Activated naive CD4-positive, alpha-beta T cell treated with anti-CD3 and anti-CD28 coated beads, Interleukin-2, amount 10 ng/mL, durations not matched to agents 7 days and 5 days (primary cell): Measurements from ENCODE around the gene SYT10.
"Not testable (repeated sequence)": the region's sequence is repeated elsewhere in the genome, so short reads cannot be mapped to it uniquely, and the experiment has no call there.

Source experiments
- CTCF ChIA-PET: fragments of 350-600 bp; sonication (Branson Sonifier 250); formaldehyde crosslinking; loops from one replicate; lab custom pipeline; 2021; ENCODE audit warnings: antibody characterized with exemption; lab: Charles Lee
- DNase-seq: peaks from one replicate; pipeline ENCODE4 v3.0.0-alpha.2; 2020
- H3K27ac Mint-ChIP-seq: one replicate; pipeline ENCODE4 v1.8.0; 2021; ENCODE audit warnings: mild to moderate bottlenecking, moderate library complexity, mixed read lengths
- H3K27me3 Mint-ChIP-seq: one replicate; pipeline ENCODE4 v1.8.0; 2021; ENCODE audit warnings: mild to moderate bottlenecking, mixed read lengths
- H3K36me3 Mint-ChIP-seq: one replicate; pipeline ENCODE4 v1.8.0; 2021; ENCODE audit warnings: mixed read lengths
- H3K4me1 Mint-ChIP-seq: one replicate; pipeline ENCODE4 v1.8.0; 2021; ENCODE audit warnings: mixed read lengths
- H3K4me3 Mint-ChIP-seq: one replicate; pipeline ENCODE4 v1.8.0; 2021; ENCODE audit warnings: mild to moderate bottlenecking, moderate library complexity, mixed read lengths
- H3K9me3 Mint-ChIP-seq: one replicate; pipeline ENCODE4 v1.8.0; 2021; ENCODE audit warnings: mixed read lengths

The SYT10 gene

DNA sequence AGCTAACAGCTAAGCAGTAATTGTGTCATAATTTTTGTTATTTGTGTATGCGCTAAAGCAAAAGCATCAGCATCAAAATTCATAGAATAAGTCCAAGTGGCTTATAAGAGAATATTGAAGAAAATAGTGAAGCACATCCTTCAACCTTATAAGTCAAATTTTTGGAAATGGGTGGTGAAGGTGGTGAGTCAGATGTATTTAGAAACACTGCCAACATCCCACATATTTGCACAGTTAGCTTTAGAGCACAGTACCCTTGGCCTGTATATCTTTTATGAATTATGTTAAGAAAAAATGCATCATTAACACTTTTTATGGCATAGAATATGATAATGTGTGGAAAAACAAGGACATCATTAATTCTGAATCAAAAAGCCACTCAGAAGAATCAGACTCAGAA lies 8.0 kb downstream of the SYT10 start:
- Mint-ChIP-seq H3K36me3 (no peaks in the 10 kb centered on the region), H3K27ac (no peak overlapping the region), H3K4me3 (no peak overlapping the region), H3K4me1 (no peaks in the 10 kb centered on the region), H3K9me3 (no peaks in the 10 kb centered on the region), H3K27me3 (no peaks in the 10 kb centered on the region)
- no peak for DNase-seq
- CTCF ChIA-PET: no interaction called here

DNA sequence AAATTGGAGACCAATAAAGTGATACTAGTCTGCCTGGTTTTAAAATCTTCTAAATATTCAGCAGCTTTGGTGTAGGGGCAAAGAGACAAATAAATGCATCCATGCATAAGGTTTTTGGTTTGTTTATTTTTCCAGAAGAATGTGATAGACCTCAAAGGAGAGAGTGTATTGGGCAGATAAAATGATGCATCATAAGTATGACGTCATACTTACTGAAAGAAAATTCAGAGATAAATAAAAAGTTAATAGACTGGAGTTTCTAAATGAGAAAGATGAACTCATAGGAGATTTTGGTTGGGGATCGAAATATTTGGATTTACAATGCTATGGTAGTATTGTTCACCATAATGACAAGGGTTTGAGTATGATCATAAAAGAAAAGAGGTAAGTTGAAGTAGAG lies 10.2 kb downstream of the SYT10 start:
- no peak overlapping the region for H3K4me3 Mint-ChIP-seq
- CTCF ChIA-PET: no interaction called here
- no peak for DNase-seq
- no peaks in the 10 kb centered on the region for H3K9me3 Mint-ChIP-seq
- no peaks in the 10 kb centered on the region for H3K36me3 Mint-ChIP-seq
- H3K4me1 Mint-ChIP-seq: no peaks in the 10 kb centered on the region
- no peaks in the 10 kb centered on the region for H3K27me3 Mint-ChIP-seq
- H3K27ac Mint-ChIP-seq: no peak overlapping the region

- Mint-ChIP-seq H3K9me3 (no peaks in the 10 kb centered on the region), H3K4me1 (no peaks in the 10 kb centered on the region), H3K36me3 (no peaks in the 10 kb centered on the region), H3K27ac (no peak overlapping the region), H3K27me3 (no peaks in the 10 kb centered on the region), H3K4me3 (no peak overlapping the region)
- CTCF ChIA-PET: no interaction called here
- no peak for DNase-seq
These were observed 12.5 kb downstream of the SYT10 start for GRCh38 chr12:33427071-33427470.

- Mint-ChIP-seq H3K27me3 (no peaks in the 10 kb centered on the region), H3K4me1 (no peaks in the 10 kb centered on the region), H3K36me3 (no peaks in the 10 kb centered on the region), H3K9me3 (no peaks in the 10 kb centered on the region), H3K27ac (no peak overlapping the region), H3K4me3 (no peak overlapping the region)
- CTCF ChIA-PET: no interaction called here
- DNase-seq: no peak
These were observed 15.9 kb downstream of the SYT10 start for GRCh38 chr12:33423706-33424105.

GRCh38 chr12:33412410-33412809 lies 27.2 kb downstream of the SYT10 start:
- H3K27me3 Mint-ChIP-seq, H3K9me3 Mint-ChIP-seq, CTCF ChIA-PET, H3K4me1 Mint-ChIP-seq, H3K36me3 Mint-ChIP-seq, H3K27ac Mint-ChIP-seq, H3K4me3 Mint-ChIP-seq, DNase-seq: not testable (repeated sequence)

GRCh38 chr12:33383503-33383902 lies 56.1 kb downstream of the SYT10 start:
- no peak for DNase-seq
- CTCF ChIA-PET: no interaction called here
- Mint-ChIP-seq H3K4me1 (no peaks in the 10 kb centered on the region), H3K27me3 (no peaks in the 10 kb centered on the region), H3K9me3 (peaks cover 4% of the 10 kb centered on the region), H3K27ac (no peak overlapping the region), H3K4me3 (no peak overlapping the region), H3K36me3 (no peaks in the 10 kb centered on the region)

- Mint-ChIP-seq H3K4me3 (no peak overlapping the region), H3K27ac (no peak overlapping the region), H3K36me3 (no peaks in the 10 kb centered on the region), H3K27me3 (no peaks in the 10 kb centered on the region), H3K4me1 (no peaks in the 10 kb centered on the region), H3K9me3 (no peaks in the 10 kb centered on the region)
- CTCF ChIA-PET: no interaction called here
- no peak for DNase-seq
These were observed 63.5 kb downstream of the SYT10 start for GRCh38 chr12:33376153-33376552.

DNA sequence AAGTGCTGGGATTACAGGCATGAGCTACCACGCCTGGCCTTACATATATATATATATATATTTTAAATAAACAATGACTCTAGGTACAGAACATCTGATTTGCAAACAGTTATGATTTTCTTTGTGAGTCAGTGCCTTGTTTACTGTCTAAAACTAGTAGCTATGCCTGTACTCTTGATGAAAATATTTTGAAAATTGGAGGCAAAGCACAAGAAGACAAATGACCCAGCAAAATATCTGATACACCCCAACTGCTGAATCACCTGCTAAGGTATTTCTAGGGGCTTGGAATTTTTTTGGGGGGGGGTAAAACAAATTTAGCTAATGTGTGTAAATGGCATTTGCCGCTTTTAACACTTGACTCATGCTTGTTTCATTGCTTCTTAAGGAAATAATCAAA lies 69.3 kb downstream of the SYT10 start:
- H3K36me3 Mint-ChIP-seq: no peaks in the 10 kb centered on the region
- H3K27me3 Mint-ChIP-seq: no peaks in the 10 kb centered on the region
- DNase-seq: no peak
- no peak overlapping the region for H3K27ac Mint-ChIP-seq
- H3K9me3 Mint-ChIP-seq: no peaks in the 10 kb centered on the region
- CTCF ChIA-PET: no interaction called here
- H3K4me1 Mint-ChIP-seq: no peaks in the 10 kb centered on the region
- no peak overlapping the region for H3K4me3 Mint-ChIP-seq

DNA sequence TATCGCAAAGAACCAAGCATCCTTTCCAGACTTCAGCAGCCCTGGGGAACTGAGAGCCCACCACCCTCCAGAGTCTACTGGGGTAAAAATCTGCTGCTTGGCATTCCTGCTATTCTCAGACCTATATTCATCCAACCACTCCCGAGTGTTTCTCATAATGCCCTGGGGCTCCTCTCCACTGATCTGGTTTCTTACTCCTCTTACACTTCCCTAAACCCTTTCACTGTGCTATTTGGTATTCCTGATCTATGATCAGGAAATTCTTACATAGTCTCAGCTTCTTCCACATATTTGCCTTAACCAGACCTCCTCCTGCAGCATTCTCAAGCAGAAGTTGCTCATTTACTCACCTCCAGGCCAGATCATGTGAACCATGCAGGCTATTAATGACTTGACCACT lies 82.4 kb downstream of the SYT10 start:
- no peaks in the 10 kb centered on the region for H3K4me1 Mint-ChIP-seq
- CTCF ChIA-PET: no interaction called here
- no peak overlapping the region for H3K4me3 Mint-ChIP-seq
- no peaks in the 10 kb centered on the region for H3K27me3 Mint-ChIP-seq
- H3K9me3 Mint-ChIP-seq: no peaks in the 10 kb centered on the region
- no peaks in the 10 kb centered on the region for H3K36me3 Mint-ChIP-seq
- DNase-seq: no peak
- H3K27ac Mint-ChIP-seq: no peak overlapping the region

- Mint-ChIP-seq H3K27me3 (no peaks in the 10 kb centered on the region), H3K4me3 (no peak overlapping the region), H3K9me3 (peaks cover 2% of the 10 kb centered on the region), H3K4me1 (no peaks in the 10 kb centered on the region), H3K27ac (no peak overlapping the region), H3K36me3 (no peaks in the 10 kb centered on the region)
- DNase-seq: no peak
- CTCF ChIA-PET: no interaction called here
These were observed 89.8 kb downstream of the SYT10 start for GRCh38 chr12:33349791-33350190.

DNA sequence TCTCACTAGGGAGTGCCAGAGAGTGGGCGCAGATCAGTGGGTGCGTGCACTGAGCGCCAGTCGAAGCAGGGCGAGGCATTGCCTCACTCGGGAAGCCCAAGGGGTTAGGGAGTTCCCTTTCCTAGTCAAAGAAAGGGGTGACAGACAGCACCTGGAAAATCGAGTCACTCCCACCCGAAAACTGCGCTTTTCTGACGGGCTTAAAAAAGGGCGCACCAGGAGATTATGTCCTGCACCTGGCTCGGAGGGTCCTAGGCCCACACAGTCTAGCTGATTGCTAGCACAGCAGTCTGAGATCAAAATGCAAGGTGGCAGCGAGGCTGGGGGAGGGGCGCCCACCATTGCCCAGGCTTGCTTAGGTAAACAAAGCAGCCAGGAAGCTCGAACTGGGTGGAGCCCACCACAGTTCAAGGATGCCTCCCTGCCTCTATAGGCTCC lies 107.6 kb downstream of the SYT10 start:
- H3K27me3 Mint-ChIP-seq, H3K4me3 Mint-ChIP-seq, H3K4me1 Mint-ChIP-seq, H3K27ac Mint-ChIP-seq, DNase-seq, CTCF ChIA-PET, H3K9me3 Mint-ChIP-seq, H3K36me3 Mint-ChIP-seq: not testable (repeated sequence)

DNA sequence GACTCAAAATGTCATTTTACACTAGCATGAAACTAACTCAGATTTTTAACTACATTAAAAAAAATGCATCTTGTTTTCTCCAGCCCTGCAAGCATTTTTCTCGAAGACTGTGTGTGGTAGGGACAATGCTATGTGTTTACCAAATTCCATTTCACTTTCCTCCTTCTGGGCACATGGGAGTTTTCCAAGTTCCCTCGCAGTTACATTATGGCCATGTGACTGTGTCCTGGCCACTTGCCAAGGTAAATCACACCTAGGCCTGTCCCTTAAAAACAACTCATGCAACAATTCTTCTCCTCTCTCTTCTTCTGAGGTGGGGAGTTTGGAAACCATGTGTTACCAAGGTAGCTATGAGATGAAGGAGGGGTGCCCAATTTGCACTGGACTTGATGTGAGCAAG lies 108.7 kb downstream of the SYT10 start:
- Mint-ChIP-seq H3K4me1 (no peaks in the 10 kb centered on the region), H3K4me3 (no peak overlapping the region), H3K9me3 (no peaks in the 10 kb centered on the region), H3K27ac (no peak overlapping the region), H3K36me3 (no peaks in the 10 kb centered on the region), H3K27me3 (no peaks in the 10 kb centered on the region)
- CTCF ChIA-PET: no interaction called here
- no peak for DNase-seq
